Neural cell (in vitro differentiated cells): ENCODE results near the gene SCP2.

Experiments
- CTCF ChIP-seq: fragments of 450-650 bp; IDR thresholded peaks from 2 replicates; pipeline ENCODE4 v1.5.1; 2014; ENCODE audit warnings: antibody characterized with exemption, mild to moderate bottlenecking, moderate library complexity; ENCODE audit not compliant: poor library complexity, severe bottlenecking
- EP300 ChIP-seq: fragments of 450-650 bp; conservative IDR thresholded peaks from 2 replicates; pipeline ENCODE4 v1.6.1; 2014; ENCODE audit warnings: antibody characterized with exemption, mild to moderate bottlenecking, moderate library complexity; ENCODE audit not compliant: poor library complexity, severe bottlenecking
- POLR2AphosphoS5 ChIP-seq: IDR thresholded peaks from 2 replicates; pipeline ENCODE4 v1.6.1; 2012
- RAD21 ChIP-seq: fragments of 450-650 bp; conservative IDR thresholded peaks from 2 replicates; pipeline ENCODE4 v1.6.1; 2014; ENCODE audit warnings: antibody characterized with exemption, mild to moderate bottlenecking, moderate library complexity
- REST ChIP-seq: IDR thresholded peaks from 2 replicates; pipeline ENCODE4 v1.6.1; 2012; ENCODE audit warnings: borderline replicate concordance

- no peak for TF ChIP-seq CTCF
- no peak for TF ChIP-seq REST
- TF ChIP-seq POLR2AphosphoS5: no peak
- no peak for TF ChIP-seq EP300
- no peak for TF ChIP-seq RAD21
These were observed 74.1 kb downstream of the SCP2 start for GRCh38 chr1:53001128-53001527.
